ENCODE data around the gene MEGF11. TPM values are rescaled to one million over a fixed set of nuclear protein-coding genes. Genes with fewer than 3 reads are reported as not detected.
"Not testable (repeated sequence)": the region's sequence is repeated elsewhere in the genome, so short reads cannot be mapped to it uniquely, and the experiment has no call there.

MEGF11 gene
- total RNA-seq, 4 donors from 2014 or later: 2.4 to 8.5 (median 4.3) TPM

DNA sequence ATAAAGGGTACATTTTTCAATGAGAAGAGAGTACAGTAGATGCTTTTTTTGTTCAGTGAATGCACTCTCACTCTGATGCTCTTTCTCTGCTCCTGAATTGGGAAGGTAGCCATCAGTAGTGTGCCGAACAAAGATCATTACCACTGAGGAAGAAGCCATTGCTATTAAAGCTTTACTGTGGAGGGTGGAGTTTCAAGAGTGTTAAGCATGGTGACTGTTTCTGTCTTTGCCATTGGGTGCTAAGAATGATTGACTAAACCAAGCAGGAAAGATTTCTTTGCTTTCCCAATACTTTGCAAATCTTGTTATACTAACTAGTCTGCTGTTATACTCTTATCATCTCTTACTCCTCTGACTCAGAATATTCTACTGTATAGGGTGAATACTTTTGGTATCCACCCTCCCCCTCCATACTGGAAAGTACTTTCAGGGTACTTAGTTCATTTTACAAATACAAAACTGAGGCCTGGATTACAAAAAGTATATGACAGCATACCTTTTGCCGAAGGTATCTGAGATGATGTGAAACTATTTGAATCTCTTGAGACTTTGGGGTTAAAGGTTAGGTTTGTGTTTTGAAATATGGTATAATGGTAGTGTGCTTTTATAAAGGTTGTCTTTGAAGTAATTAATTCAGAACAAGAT, 382.5 kb downstream of the MEGF11 start:
- WGBS: 27% methylated on average over 2 of the region's 2 CpGs
- no peak for DNase-seq (ENCODE audit: low spot score in 2 of 2)

DNA sequence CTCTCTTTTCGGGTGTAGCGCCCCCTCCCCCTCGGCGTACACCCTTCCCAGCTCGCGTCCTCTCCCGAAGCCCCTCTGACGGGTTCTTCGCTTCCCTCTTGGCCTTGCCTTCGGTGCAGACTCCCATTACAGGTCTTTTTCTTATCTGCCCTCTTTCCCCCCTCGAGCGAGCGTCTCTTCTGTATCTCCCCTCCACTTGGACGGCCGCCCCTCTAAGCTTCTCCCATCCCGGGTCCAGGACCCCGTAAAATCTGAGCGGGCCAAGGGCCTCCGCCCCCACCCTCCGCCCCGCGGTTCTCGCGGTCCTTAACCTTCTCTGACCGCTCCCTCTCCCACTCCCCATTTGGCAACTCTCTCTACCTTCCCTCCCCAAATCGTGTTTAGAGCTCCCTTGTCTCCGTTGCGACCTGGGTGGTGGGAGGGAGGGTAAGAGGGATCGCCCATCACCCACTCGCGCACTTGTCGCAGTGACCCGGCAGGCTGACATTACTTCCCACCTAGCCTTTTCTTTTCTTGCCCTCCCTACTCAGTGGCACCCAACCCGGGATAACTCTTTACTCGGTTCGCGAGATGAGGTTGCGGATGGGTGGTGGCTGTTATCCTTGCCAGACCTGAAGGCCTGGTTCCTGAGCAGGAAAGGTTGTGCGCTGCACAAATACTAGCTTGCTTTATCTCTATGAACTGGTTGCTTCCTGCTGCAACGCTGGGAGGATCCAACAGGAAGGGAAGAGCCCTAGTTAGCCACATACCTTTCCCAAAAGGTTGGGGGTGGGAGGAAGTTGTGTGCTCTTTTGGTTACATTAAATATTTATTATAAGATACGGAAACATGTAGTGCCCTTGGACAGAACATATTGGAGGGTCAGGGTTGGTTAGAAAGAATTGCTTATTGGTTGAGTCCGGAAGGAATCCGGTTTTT, 383.3 kb downstream of the MEGF11 start:
- no peaks in the 10 kb centered on the region for H3K27me3 ChIP-seq

More for the DNA sequence above, 382.5 kb downstream of the MEGF11 start:
- H3K27me3 ChIP-seq: no peaks in the 10 kb centered on the region
- no peaks in the 10 kb centered on the region for H3K9me3 ChIP-seq
- H3K4me3 ChIP-seq: peak overlapping the region; percentile 96
- H3K4me1 ChIP-seq: peaks cover 33% of the 10 kb centered on the region
- H3K27ac ChIP-seq: peak overlapping the region; percentile 99
- no peak for TF ChIP-seq POLR2AphosphoS5 (IDR thresholded peaks at IDR 0.05)
- TF ChIP-seq, protein P1, sequence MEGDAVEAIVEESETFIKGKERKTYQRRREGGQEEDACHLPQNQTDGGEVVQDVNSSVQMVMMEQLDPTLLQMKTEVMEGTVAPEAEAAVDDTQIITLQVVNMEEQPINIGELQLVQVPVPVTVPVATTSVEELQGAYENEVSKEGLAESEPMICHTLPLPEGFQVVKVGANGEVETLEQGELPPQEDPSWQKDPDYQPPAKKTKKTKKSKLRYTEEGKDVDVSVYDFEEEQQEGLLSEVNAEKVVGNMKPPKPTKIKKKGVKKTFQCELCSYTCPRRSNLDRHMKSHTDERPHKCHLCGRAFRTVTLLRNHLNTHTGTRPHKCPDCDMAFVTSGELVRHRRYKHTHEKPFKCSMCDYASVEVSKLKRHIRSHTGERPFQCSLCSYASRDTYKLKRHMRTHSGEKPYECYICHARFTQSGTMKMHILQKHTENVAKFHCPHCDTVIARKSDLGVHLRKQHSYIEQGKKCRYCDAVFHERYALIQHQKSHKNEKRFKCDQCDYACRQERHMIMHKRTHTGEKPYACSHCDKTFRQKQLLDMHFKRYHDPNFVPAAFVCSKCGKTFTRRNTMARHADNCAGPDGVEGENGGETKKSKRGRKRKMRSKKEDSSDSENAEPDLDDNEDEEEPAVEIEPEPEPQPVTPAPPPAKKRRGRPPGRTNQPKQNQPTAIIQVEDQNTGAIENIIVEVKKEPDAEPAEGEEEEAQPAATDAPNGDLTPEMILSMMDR (IDR thresholded peaks at IDR 0.05): no peak
- no peak for TF ChIP-seq EP300 (IDR thresholded peaks at IDR 0.05)
- TF ChIP-seq POLR2A (IDR thresholded peaks at IDR 0.05): no peak
- peaks cover 6% of the 10 kb centered on the region for H3K36me3 ChIP-seq

DNA sequence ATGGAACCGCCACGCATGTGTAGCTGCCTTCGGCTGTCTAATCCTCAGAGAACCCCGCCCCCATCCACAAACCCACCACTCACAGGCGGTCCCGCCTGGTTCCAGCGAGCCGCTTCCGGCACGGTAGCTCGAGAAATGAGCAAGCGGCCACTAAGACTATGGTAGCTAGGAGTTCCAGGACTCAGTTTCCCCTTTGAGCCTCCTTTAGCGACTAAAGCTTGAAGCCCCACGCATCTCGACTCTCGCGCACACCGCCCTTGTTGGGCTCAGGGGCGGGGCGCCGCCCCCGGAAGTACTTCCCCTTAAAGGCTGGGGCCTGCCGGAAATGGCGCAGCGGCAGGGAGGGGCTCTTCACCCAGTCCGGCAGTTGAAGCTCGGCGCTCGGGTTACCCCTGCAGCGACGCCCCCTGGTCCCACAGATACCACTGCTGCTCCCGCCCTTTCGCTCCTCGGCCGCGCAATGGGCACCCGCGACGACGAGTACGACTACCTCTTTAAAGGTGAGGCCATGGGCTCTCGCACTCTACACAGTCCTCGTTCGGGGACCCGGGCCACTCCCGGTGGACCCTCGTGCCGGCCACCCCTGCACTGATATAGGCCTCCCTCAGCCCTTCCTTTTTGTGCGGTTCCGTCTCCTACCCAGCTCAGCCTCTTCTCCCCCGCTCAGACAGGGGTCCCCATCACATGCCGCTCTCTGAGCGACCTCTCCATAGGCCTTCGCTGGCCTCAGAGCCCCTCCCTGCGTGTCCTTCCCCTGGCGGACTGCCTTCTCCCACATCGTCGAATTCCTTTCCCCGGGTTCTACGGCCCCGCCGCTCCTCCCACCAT, 384.2 kb downstream of the MEGF11 start, which contains the start of gene RAB11A:
RAB11A (plus strand) TSS at position 366 of the 828 bp plus-strand sequence; CDS start at position 461, 95 bp downstream.
- peak; percentile 97 to 98 for DNase-seq (ENCODE audit: low spot score in 2 of 2)
- TF ChIP-seq POLR2A (IDR thresholded peaks at IDR 0.05): peak; percentile 77 to 90
- peak in 2 of 3 donors; percentile 70 to 92 for TF ChIP-seq POLR2AphosphoS5 (IDR thresholded peaks at IDR 0.05)
- no peak for TF ChIP-seq EP300 (IDR thresholded peaks at IDR 0.05)
- TF ChIP-seq, protein P1 (IDR thresholded peaks at IDR 0.05): peak in 1 of 2 donors; percentile 26
- WGBS: under 1% methylated on average over 60 of the region's 62 CpGs
- Histone ChIP-seq H3K36me3 (no peaks in the 10 kb centered on the region), H3K27me3 (no peaks in the 10 kb centered on the region), H3K4me3 (peak within 1 kb of the TSS; percentile 96), H3K4me1 (peaks cover 33% of the 10 kb centered on the region), H3K27ac (peak within 1 kb of the TSS; percentile 99), H3K9me3 (no peaks in the 10 kb centered on the region)

More for the DNA sequence above, 383.3 kb downstream of the MEGF11 start:
- H3K4me3 ChIP-seq: peak overlapping the region; percentile 96
- DNase-seq (ENCODE audit: low spot score in 2 of 2): peak; percentile 77 to 81
- WGBS: 1% methylated on average over 43 of the region's 43 CpGs
- H3K9me3 ChIP-seq: no peaks in the 10 kb centered on the region
- peak overlapping the region; percentile 99 for H3K27ac ChIP-seq
- H3K4me1 ChIP-seq: peaks cover 33% of the 10 kb centered on the region
- peaks cover 6% of the 10 kb centered on the region for H3K36me3 ChIP-seq
- no peak for TF ChIP-seq EP300 (IDR thresholded peaks at IDR 0.05)
- peak in 2 of 3 donors; percentile 77 to 85 for TF ChIP-seq POLR2AphosphoS5 (IDR thresholded peaks at IDR 0.05)
- no peak for TF ChIP-seq POLR2A (IDR thresholded peaks at IDR 0.05)

DNA sequence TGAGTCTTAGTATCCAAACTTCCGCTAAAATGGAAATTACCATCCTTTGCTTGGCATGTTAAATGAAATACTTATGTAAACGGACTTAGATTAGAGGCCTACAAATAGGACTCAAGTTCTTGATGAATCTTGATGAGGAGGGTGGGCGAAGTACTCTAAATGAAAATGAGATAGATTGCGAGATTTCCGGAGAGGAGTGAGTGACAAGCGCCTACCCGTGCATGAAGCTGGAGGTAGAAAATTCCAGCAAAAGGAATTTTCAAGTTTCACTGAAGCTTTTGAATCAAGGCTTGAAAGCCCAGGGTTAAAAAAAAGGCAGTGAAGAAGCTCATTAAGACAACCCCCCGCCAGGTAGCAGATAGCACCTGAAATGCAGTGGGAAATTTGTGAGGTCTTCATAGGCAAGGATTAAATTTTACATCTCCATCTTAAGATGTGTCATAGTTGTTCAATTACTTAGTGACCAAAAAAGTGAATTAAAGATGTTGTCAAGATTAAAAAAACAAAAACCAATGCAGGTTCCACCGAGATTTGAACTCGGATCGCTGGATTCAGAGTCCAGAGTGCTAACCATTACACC, 384.9 kb downstream of the MEGF11 start:
- no peaks in the 10 kb centered on the region for H3K36me3 ChIP-seq
- peak overlapping the region; percentile 99 for H3K27ac ChIP-seq
- no peaks in the 10 kb centered on the region for H3K9me3 ChIP-seq
- no peak for TF ChIP-seq POLR2AphosphoS5 (IDR thresholded peaks at IDR 0.05)
- no peak for TF ChIP-seq EP300 (IDR thresholded peaks at IDR 0.05)
- no peak for TF ChIP-seq POLR2A (IDR thresholded peaks at IDR 0.05)
- TF ChIP-seq, protein P1 (IDR thresholded peaks at IDR 0.05): no peak
- peaks cover 32% of the 10 kb centered on the region for H3K4me1 ChIP-seq
- DNase-seq (ENCODE audit: low spot score in 2 of 2): no peak
- peak overlapping the region; percentile 96 for H3K4me3 ChIP-seq
- WGBS: 65% methylated on average over 11 of the region's 11 CpGs
- no peaks in the 10 kb centered on the region for H3K27me3 ChIP-seq

DNA sequence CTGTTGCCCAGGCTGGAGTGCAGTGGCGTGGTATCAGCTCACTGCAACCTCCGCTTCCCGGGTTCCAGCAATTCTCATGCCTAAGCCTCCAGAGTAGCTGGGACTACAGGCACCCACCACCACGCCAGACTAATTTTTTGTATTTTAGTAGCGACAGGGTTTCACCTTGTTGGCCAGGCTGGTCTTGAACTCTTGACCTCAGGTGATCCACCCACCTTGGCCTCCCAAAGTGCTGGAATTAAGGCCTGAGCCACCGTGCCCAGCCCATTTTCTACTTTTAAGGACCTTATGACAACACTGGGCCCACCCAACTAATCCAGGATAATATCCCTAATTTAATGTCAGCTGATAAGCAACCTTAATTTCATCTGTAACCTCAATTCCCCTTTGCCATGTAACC, 385.6 kb downstream of the MEGF11 start:
- peaks cover 25% of the 10 kb centered on the region for H3K4me1 ChIP-seq
- 94% methylated on average over 6 of the region's 6 CpGs for WGBS
- not testable (repeated sequence) for H3K36me3 ChIP-seq; H3K4me3 ChIP-seq; H3K27me3 ChIP-seq; DNase-seq (ENCODE audit: low spot score in 2 of 2); H3K27ac ChIP-seq; H3K9me3 ChIP-seq
